H1 (cell line): Measurements from ENCODE around the gene FAM120A. TPM values are rescaled to one million over a fixed set of nuclear protein-coding genes. Genes with fewer than 3 reads are reported as not detected.

ENCODE experiments used
- CTCF ChIA-PET: fragments of 300-600 bp; sonication (Branson Sonifier 250); formaldehyde crosslinking; loops from one replicate; lab custom pipeline; 2021; ENCODE audit not compliant: partially characterized antibody; lab: Charles Lee
- POLR2A ChIA-PET: fragments of 300-600 bp; sonication (Branson Sonifier 250); formaldehyde crosslinking; loops from one replicate; lab custom pipeline; 2021; ENCODE audit warnings: inconsistent platforms; ENCODE audit not compliant: partially characterized antibody; lab: Charles Lee
- DNase-seq, 2 experiments: peaks; one replicate each; pipeline versions ENCODE4 v3.0.0 to v3.0.0-alpha.2; 2010 to 2022; ENCODE audit warnings: low spot score in 2 of 2, low read depth in 1 of 2, mixed read lengths in 1 of 2
- FAIRE-seq: peaks from 2 replicates; lab custom pipeline; 2011; peaks lifted over from hg19 to GRCh38; lab: Jason Lieb, UNC
- H2AFZ ChIP-seq: 2 replicates; pipeline ENCODE4 v1.8.1; 2012; ENCODE audit warnings: low read length, inconsistent platforms
- H2AK5ac ChIP-seq: 2 replicates; pipeline ENCODE4 v1.6.1; 2013; ENCODE audit warnings: low read depth, low read length
- H2BK120ac ChIP-seq: replicated peaks from 2 replicates; pipeline ENCODE3; 2013; ENCODE audit warnings: low read depth, low read length, inconsistent platforms
- H2BK12ac ChIP-seq: 2 replicates; pipeline ENCODE4 v1.6.1; 2013; ENCODE audit warnings: low read depth, low read length
- H2BK15ac ChIP-seq: 2 replicates; pipeline ENCODE4 v1.6.1; 2013; ENCODE audit warnings: low read length
- H2BK20ac ChIP-seq: 2 replicates; pipeline ENCODE4 v1.6.1; 2013; ENCODE audit warnings: low read length
- H2BK5ac ChIP-seq: 2 replicates; pipeline ENCODE4 v1.6.1; 2013; ENCODE audit warnings: low read depth, low read length
- H3K14ac ChIP-seq: 2 replicates; pipeline ENCODE4 v1.6.1; 2013; ENCODE audit warnings: inconsistent platforms; ENCODE audit not compliant: insufficient read length
- H3K18ac ChIP-seq: 2 replicates; pipeline ENCODE4 v1.6.1; 2013; ENCODE audit warnings: low read length; ENCODE audit errors: extremely low read depth
- H3K23ac ChIP-seq: 2 replicates; pipeline ENCODE4 v1.6.1; 2013; ENCODE audit warnings: inconsistent platforms; ENCODE audit not compliant: insufficient read length
- H3K23me2 ChIP-seq: 2 replicates; pipeline ENCODE4 v1.6.1; 2013; ENCODE audit warnings: low read depth, low read length
- H3K27ac ChIP-seq: 2 replicates; pipeline ENCODE4 v1.6.1; 2011; ENCODE audit warnings: low read depth, low read length, inconsistent platforms
- H3K27me3 ChIP-seq, 4 experiments: replicated peaks in 1 of 4; 1 replicate in 1 of 4; 2 replicates in 3 of 4; pipeline versions ENCODE4 v1.6.1 to v1.8.1; 2011 to 2013; ENCODE audit warnings: low read length in 3 of 4, mild to moderate bottlenecking in 3 of 4, inconsistent platforms in 2 of 4, mixed read lengths in 2 of 4, moderate library complexity in 1 of 4; ENCODE audit not compliant: control insufficient read depth in 3 of 4, insufficient read depth in 3 of 4; ENCODE audit errors: extremely low read depth in 1 of 4
- H3K36me3 ChIP-seq, 4 experiments: 2 replicates each; pipeline versions ENCODE4 v1.6.1 to v1.8.1; 2011 to 2013; ENCODE audit warnings: mild to moderate bottlenecking in 4 of 4, low read length in 3 of 4, moderate library complexity in 2 of 4, control low read depth in 1 of 4, inconsistent platforms in 1 of 4; ENCODE audit not compliant: insufficient read depth in 4 of 4, control insufficient read depth in 2 of 4
- H3K4ac ChIP-seq: replicated peaks from 2 replicates; pipeline ENCODE3; 2013; ENCODE audit warnings: low read length, low read depth, mixed read lengths, inconsistent platforms; ENCODE audit not compliant: insufficient read length
- H3K4me1 ChIP-seq, 4 experiments: replicated peaks in 1 of 4; 1 replicate in 1 of 4; 2 replicates in 3 of 4; pipeline versions ENCODE4 v1.6.1 to v1.8.1; 2011 to 2013; ENCODE audit warnings: low read length in 3 of 4, inconsistent platforms in 2 of 4, mixed read lengths in 1 of 4; ENCODE audit not compliant: insufficient read depth in 4 of 4, control insufficient read depth in 3 of 4
- H3K4me2 ChIP-seq, 2 experiments: 2 replicates each; pipeline versions ENCODE4 v1.6.1 to v1.8.1; 2011 to 2013; ENCODE audit warnings: low read depth in 2 of 2, low read length in 2 of 2, control low read depth in 1 of 2, inconsistent platforms in 1 of 2, mild to moderate bottlenecking in 1 of 2; ENCODE audit not compliant: insufficient read depth in 1 of 2
- H3K4me3 ChIP-seq, 4 experiments: fragments of 200-600, 300-600 bp in 1 of 4; sonication (generic), shearing (Covaris generic), sonication (Bioruptor Twin) in 1 of 4; 2 replicates each; pipeline versions ENCODE4 v1.5.1 to v1.8.1; 2011 to 2016; ENCODE audit warnings: low read length in 4 of 4, low read depth in 3 of 4, control low read depth in 2 of 4, inconsistent platforms in 2 of 4, mild to moderate bottlenecking in 2 of 4, mixed read lengths in 1 of 4, moderate library complexity in 1 of 4; ENCODE audit not compliant: insufficient read depth in 2 of 4; ENCODE audit errors: extremely low read depth in 1 of 4
- H3K56ac ChIP-seq: replicated peaks from 2 replicates; pipeline ENCODE3; 2013; ENCODE audit warnings: low read depth, mild to moderate bottlenecking, mixed read lengths, low read length, inconsistent platforms; ENCODE audit not compliant: insufficient read length
- H3K79me1 ChIP-seq: 2 replicates; pipeline ENCODE4 v1.6.1; 2013; ENCODE audit warnings: low read depth, low read length, control low read depth
- H3K79me2 ChIP-seq, 2 experiments: 2 replicates each; pipeline versions ENCODE4 v1.6.1 to v1.8.1; 2012 to 2013; ENCODE audit warnings: low read length in 2 of 2, mild to moderate bottlenecking in 2 of 2, inconsistent platforms in 1 of 2; ENCODE audit not compliant: insufficient read depth in 2 of 2, control insufficient read depth in 1 of 2
- H3K9ac ChIP-seq, 4 experiments: replicated peaks in 1 of 4; 1 replicate in 1 of 4; 2 replicates in 3 of 4; pipeline versions ENCODE4 v1.6.1 to v1.8.1; 2011 to 2013; ENCODE audit warnings: low read depth in 3 of 4, low read length in 3 of 4, control low read depth in 2 of 4, mild to moderate bottlenecking in 2 of 4, moderate library complexity in 2 of 4, inconsistent platforms in 1 of 4; ENCODE audit errors: extremely low read depth in 1 of 4
- H3K9me3 ChIP-seq, 2 experiments: 2 replicates each; pipeline versions ENCODE4 v1.6.1 to v1.8.1; 2012 to 2013; ENCODE audit warnings: mild to moderate bottlenecking in 2 of 2, moderate library complexity in 2 of 2, control low read depth in 1 of 2, inconsistent platforms in 1 of 2, low read depth in 1 of 2, low read length in 1 of 2, mixed read lengths in 1 of 2; ENCODE audit not compliant: insufficient read depth in 2 of 2
- H4K20me1 ChIP-seq, 2 experiments: replicated peaks in 1 of 2; 2 replicates each; pipeline versions ENCODE3 to v1.8.1; 2011 to 2013; ENCODE audit warnings: inconsistent platforms in 2 of 2, low read length in 2 of 2, mild to moderate bottlenecking in 1 of 2; ENCODE audit not compliant: insufficient read depth in 2 of 2, control insufficient read depth in 1 of 2
- H4K5ac ChIP-seq: 2 replicates; pipeline ENCODE4 v1.6.1; 2013; ENCODE audit warnings: low read length, low read depth, mixed read lengths, inconsistent platforms; ENCODE audit not compliant: insufficient read length
- H4K8ac ChIP-seq: 2 replicates; pipeline ENCODE4 v1.8.0; 2013; ENCODE audit warnings: mild to moderate bottlenecking, moderate library complexity, low read length, inconsistent platforms; ENCODE audit not compliant: insufficient read depth; ENCODE audit errors: extremely low read depth
- H4K91ac ChIP-seq: replicated peaks from 2 replicates; pipeline ENCODE3; 2013; ENCODE audit warnings: low read length, mixed read lengths, inconsistent platforms; ENCODE audit not compliant: insufficient read length
- ASH2L ChIP-seq: fragments of 200-600, 300-600 bp; sonication (generic); IDR thresholded peaks from one replicate; pipeline ENCODE4 v1.7.1; 2017; ENCODE audit warnings: low read length
- KDM4A ChIP-seq: IDR thresholded peaks from one replicate; pipeline ENCODE4 v1.7.1; 2012; ENCODE audit warnings: low read depth, mild to moderate bottlenecking, moderate library complexity, low read length, inconsistent platforms; ENCODE audit not compliant: severe bottlenecking
- RNF2 ChIP-seq: fragments of 200-900, 300-1000 bp; sonication (generic); IDR thresholded peaks from 2 replicates; pipeline ENCODE4 v1.7.1; 2016; ENCODE audit warnings: borderline replicate concordance, low read depth, mild to moderate bottlenecking, antibody characterized with exemption, low read length; ENCODE audit not compliant: poor library complexity, severe bottlenecking; ENCODE audit errors: missing control alignments
- SIN3A ChIP-seq, 2 experiments: IDR thresholded peaks in 1 of 2; conservative IDR thresholded peaks in 1 of 2; 2 replicates each; pipeline ENCODE4 v1.6.1; 2011 to 2012; ENCODE audit warnings: low read length in 2 of 2, improper control_type of control experiment in 1 of 2, low read depth in 1 of 2, mild to moderate bottlenecking in 1 of 2
- WGBS, 2 experiments: shearing (Covaris generic) in 1 of 2; methylation state at CpG; one replicate each; pipeline versions ENCODE4 v1.1.6 to v1.1.7; 2013 to 2015; ENCODE audit warnings: low lambda C conversion rate in 2 of 2, mixed read lengths in 2 of 2, inconsistent platforms in 1 of 2, low coverage in 1 of 2, missing lambda C conversion rate in 1 of 2; ENCODE audit not compliant: insufficient replicate concordance in 2 of 2, insufficient coverage in 1 of 2, insufficient read length in 1 of 2; ENCODE audit errors: extremely low coverage in 1 of 2, missing lambda C conversion rate in 1 of 2; 5-methylcytosine and 5-hydroxymethylcytosine counted together
- polyA plus RNA-seq, 7 experiments: library from polyadenylated mRNA; depleted of rRNA in 3 of 7; stranded (reverse) in 5 of 7; unstranded in 2 of 7; fragments of >200 nt in 5 of 7; fragments of 200-250 nt in 2 of 7; gene quantifications; 1 replicate in 5 of 7; 2 replicates in 1 of 7; 4 replicates in 1 of 7; pipeline versions ENCODE4 v1.2.1 to v1.2.3, GENCODE V29; 2011 to 2013; ENCODE audit warnings: missing spikeins in 2 of 7, mixed read lengths in 2 of 7
- total RNA-seq: library from RNA; stranded (reverse); fragmentation: NEBNext Ultra II Directional; extraction: Animal tissue kit (Norgen Biotek cat#: 25700); gene quantifications from 2 replicates; pipeline ENCODE4 v1.2.1, GENCODE V29; 2021
- TF ChIP-seq, protein P1 (sequence below): IDR thresholded peaks from 2 replicates; pipeline ENCODE4 v1.6.1; 2012; ENCODE audit warnings: inconsistent platforms

FAM120A gene
- total and polyA plus RNA-seq, 2 of the 8 experiments (the other 6 are each of a cell fraction or from before 2014, with no cell fraction given) = 24.9 to 54.7 TPM

DNA sequence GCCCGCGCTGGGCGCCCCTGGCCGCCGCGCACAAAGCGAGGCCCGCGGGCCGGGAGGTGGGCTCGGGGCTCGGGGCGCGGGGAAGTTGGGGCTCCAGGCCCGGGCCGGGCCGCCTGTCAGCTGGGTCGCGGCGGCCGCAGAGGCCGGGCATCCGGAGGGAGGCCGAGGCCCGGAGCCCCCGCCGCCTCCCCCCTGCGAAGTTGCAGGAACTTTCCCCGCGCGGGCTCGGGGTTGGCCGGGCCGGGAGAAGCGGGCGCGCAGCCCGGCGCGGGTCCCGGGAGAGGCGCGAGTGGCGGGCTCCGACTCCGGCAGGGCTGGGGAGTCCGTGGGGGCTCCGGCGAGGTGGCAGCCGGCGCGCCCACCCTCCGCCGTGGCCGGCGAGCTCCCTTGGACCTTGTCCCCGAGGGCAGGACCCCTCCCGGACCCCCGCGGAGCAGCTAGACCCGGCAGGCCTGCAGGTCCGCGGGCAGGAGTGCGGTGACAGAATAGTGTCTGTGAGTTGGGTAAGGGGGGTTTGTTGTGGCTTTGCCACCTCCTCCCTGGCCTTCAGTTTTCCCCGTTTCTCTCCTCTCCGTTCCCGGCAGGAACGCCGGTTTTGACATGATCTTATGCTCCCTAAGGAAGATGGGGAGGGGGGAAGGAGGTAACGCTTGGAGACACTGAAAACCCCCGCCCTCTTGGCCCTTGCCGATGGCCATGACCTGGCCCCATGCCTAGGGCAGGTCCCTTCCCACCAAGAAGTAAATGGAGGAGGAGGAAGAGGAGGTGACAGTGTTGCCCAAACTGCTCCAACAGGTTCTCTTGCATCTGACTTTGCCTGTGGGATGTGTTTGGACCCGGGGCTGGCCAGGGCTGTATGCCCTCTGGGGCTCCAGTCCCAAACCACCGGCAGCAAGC, 125.8 kb downstream of the FAM120A start:
- no peak overlapping the region for H3K18ac ChIP-seq
- no peak overlapping the region for H2BK15ac ChIP-seq
- H3K56ac ChIP-seq = no peak overlapping the region
- H3K27ac ChIP-seq = no peak overlapping the region
- POLR2A ChIA-PET = interaction anchor here (1.0 to 1.2 kb wide), 2 partner anchors 11 kb away, joined by 3 read pairs; no protein-coding TSS in a partner anchor
- H3K79me2 ChIP-seq = peaks cover 0 to 24% of the 10 kb centered on the region in 2 experiments; a peak in 2 of 4 replicates
- H4K20me1 ChIP-seq = peaks cover 7 to 8% of the 10 kb centered on the region in 2 experiments
- H3K9me3 ChIP-seq = no peaks in the 10 kb centered on the region
- H2BK120ac ChIP-seq = no peak overlapping the region
- H3K14ac ChIP-seq = no peak overlapping the region
- peaks cover 3 to 21% (median 12%) of the 10 kb centered on the region in 4 experiments for H3K4me1 ChIP-seq
- TF ChIP-seq, protein P1, sequence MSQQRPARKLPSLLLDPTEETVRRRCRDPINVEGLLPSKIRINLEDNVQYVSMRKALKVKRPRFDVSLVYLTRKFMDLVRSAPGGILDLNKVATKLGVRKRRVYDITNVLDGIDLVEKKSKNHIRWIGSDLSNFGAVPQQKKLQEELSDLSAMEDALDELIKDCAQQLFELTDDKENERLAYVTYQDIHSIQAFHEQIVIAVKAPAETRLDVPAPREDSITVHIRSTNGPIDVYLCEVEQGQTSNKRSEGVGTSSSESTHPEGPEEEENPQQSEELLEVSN = no peak
- peak; percentile 46 for TF ChIP-seq KDM4A
- peak; percentile 28 for TF ChIP-seq ASH2L
- TF ChIP-seq RNF2 = peak; percentile 25
- 0 out of 4 replicates have a peak, but pooled peaks of 1 of the 2 experiments have one; percentile 11 for TF ChIP-seq SIN3A (conservative IDR thresholded peaks at IDR 0.05 in 1 of 2, IDR thresholded peaks at IDR 0.05 in 1 of 2; ENCODE audit: low read depth in 1 of 2, low read length in 2 of 2)
- TF ChIP-seq, all 59 proteins: peak for 4
- no peak overlapping the region for H2BK12ac ChIP-seq
- peak overlapping the region; percentile 51; the same call in 1 of the 2 replicates for H4K8ac ChIP-seq
- no peak overlapping the region for H3K4ac ChIP-seq
- H3K4me2 ChIP-seq = peak overlapping the region; percentile 90 to 94
- DNase-seq = no peak
- peak overlapping the region in 2 of 4 experiments; percentile 42 to 84; a peak in 4 of 7 replicates for H3K9ac ChIP-seq
- CTCF ChIA-PET = interaction anchor here (0.9 to 1.0 kb wide), 2 partner anchors 15 to 243 kb away, joined by 3 read pairs; no protein-coding TSS in a partner anchor
- H3K4me3 ChIP-seq = peak overlapping the region; percentile 52 to 91 (median 62)
- no peak overlapping the region for H3K23ac ChIP-seq
- no peak overlapping the region for H2BK5ac ChIP-seq
- no peak overlapping the region for H4K91ac ChIP-seq
- peaks cover 0 to 16% (median 8%) of the 10 kb centered on the region in 4 experiments; a peak in 5 of 7 replicates for H3K27me3 ChIP-seq
- H2AK5ac ChIP-seq = no peak overlapping the region
- WGBS, 2 experiments = 7% methylated on average over 44 of the region's 74 CpGs; no CpG with 5 or more reads in 1 of the 2 experiments
- FAIRE-seq = no peak
- no peak overlapping the region for H2AFZ ChIP-seq
- H3K23me2 ChIP-seq = peaks cover 9% of the 10 kb centered on the region; the same call in 1 of the 2 replicates
- H4K5ac ChIP-seq = no peak overlapping the region
- H2BK20ac ChIP-seq = no peak overlapping the region
- H3K79me1 ChIP-seq = peaks cover 11% of the 10 kb centered on the region
- no peaks in the 10 kb centered on the region for H3K36me3 ChIP-seq
